ENCODE results near the gene RNF14. TPM values are rescaled to one million over a fixed set of nuclear protein-coding genes. Genes with fewer than 3 reads are reported as not detected.

The RNF14 gene
- total RNA-seq = 58.1 and 64.4 TPM in 2 replicates

DNA sequence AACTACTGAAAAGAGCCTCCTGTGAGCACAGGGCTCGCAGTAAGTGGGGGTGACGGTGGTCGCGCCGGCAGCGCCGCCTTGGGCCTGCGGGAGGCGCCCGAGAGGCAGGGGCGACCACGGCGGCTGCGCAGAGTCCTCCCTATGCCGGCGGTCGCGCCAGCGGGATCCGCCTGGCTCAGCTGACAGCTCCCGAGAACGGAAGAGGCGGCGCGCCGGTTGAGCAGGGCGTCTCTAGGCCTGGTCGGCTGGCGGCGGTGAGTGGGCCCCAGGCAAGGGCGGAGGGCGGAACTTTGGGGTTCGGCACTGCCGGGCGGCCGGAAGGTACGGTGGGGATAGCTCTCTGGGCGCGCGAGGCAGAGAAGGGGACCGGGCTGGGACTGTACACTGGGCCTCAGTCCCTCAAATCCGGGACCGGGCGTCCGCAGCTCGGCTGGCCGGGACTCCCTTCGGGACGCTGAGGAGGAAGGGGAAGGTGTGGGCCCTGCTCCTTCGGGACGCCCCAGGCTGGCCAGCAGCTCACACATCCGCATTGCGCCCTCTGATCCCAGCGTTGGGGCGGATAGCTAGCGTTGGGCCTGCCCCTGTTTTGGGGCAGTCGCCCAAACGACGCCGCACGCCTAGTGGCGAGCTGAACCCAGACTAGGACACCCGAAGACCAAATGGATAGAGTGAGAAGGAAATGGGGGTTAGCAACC lies at the start of gene RNF14:
RNF14 (plus strand) TSS at position 192 of the 695 bp plus-strand sequence. CDS start 4,484 bp downstream, outside the sequence.

DNA sequence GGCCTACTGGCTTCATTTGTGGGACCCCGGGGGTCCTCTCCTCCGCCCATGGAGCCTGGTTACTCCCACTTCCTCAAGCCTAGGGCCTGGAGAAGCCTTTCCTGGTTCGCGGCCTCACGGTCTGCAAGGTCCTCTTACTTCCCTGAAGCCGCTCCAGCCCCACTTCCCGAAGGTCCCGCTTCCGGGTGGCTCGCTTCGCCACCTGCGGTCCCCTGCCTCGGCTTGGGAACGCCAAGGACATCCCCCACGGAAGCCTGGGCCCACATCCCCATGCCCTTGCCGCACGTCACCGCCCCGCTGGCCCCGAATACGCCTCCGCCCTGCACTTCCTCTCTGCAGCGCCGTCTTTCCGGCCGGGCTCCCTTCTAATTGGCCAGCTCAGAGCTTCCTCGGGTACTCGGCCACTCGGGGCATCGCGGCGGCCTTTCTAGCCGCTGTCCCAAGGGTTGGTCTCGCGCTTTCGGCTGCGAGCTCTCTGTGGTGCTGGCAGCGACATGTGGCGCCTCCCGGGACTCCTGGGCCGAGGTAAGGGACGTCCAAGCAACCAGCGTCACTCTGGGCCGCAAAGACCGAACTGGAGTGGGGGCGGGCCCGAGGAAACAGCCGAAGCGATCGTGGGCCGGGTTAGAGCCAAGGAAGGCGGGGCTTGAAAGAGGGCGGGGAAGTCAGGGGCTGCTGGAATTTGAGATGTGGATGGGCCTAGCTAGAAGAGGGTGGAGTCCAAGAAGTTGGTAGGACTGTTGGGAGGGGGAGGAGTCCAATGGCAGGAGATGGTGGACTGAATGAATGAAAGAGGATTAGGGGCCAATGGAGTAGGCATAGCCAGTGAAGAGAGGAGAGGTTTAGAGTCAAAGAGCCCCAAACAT lies 45.2 kb upstream of the RNF14 start, which contains the start of gene DELE1:
DELE1 (plus strand) TSS at position 424 of the 866 bp plus-strand sequence; CDS start at position 495, 71 bp downstream.

DNA sequence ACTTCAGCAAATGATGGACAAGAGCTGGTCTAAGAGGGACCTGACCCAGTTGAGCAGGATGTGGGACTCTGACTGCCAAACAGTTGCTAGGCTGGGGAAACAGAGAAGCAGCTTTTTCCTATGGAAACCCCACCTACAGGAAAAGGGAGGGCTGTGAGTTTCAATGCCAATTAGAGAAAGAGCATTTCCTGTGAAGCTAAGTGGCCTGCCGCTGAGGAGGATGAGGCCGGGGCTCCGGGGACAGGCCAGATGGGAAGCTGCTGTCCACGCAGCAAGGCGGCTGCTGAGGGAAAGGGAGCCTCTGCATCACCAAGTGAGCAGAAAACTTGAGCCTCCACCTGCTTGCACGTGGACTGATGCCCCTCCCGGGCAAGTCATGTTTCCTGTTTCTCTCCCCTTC lies 10.8 kb upstream of the RNF14 start, which contains the start of gene PCDH12:
PCDH12 (minus strand) TSS at position 90 of the 400 bp plus-strand sequence. CDS start 351 bp downstream, outside the sequence.

GRCh38 chr5:142012792-142013388 lies 44.0 kb downstream of the RNF14 start, which contains the start of gene GNPDA1:
TSS of gene GNPDA1 (minus strand) at chr5:142013027. CDS start at chr5:142012035, 992 bp downstream.

Other genes starting within 250 kb of the RNF14 start
- gene PCDH1, start 90.7 kb upstream of the RNF14 start, total RNA-seq = 71.6 and 75.2 TPM in 2 replicates
- gene DELE1, start 45.2 kb upstream of the RNF14 start, total RNA-seq = 26.9 and 28.0 TPM in 2 replicates
- 0.72 TPM in 1 of 2 replicates, not detected in the other for gene PCDH12, start 10.9 kb upstream of the RNF14 start, total RNA-seq
- 69.1 and 92.3 TPM in 2 replicates for gene GNPDA1, start 43.9 kb downstream of the RNF14 start, total RNA-seq
- 118 and 149 TPM in 2 replicates for gene NDFIP1, start 139.7 kb downstream of the RNF14 start, total RNA-seq

Measured in tracheal epithelial cell (primary cell).